Bronchial epithelial cell (primary cell): Measurements from ENCODE around the gene ZC3H12D. TPM values are rescaled to one million over a fixed set of nuclear protein-coding genes. Genes with fewer than 3 reads are reported as not detected.

Source experiments
- DNase-seq: peaks from one replicate; pipeline ENCODE4 v3.0.0-alpha.2; 2010; ENCODE audit warnings: low read depth
- FAIRE-seq: peaks from 2 replicates; lab custom pipeline; 2011; peaks lifted over from hg19 to GRCh38; lab: Jason Lieb, UNC
- H3K27me3 ChIP-seq: 2 replicates; pipeline ENCODE4 v1.5.1; 2011; ENCODE audit warnings: low read length; ENCODE audit not compliant: control insufficient read depth, insufficient read depth
- H3K36me3 ChIP-seq: 2 replicates; pipeline ENCODE4 v1.5.1; 2011; ENCODE audit warnings: low read length; ENCODE audit not compliant: control insufficient read depth, insufficient read depth
- H3K4me3 ChIP-seq: 2 replicates; pipeline ENCODE4 v1.5.1; 2011; ENCODE audit warnings: mild to moderate bottlenecking, low read depth, low read length, control low read depth
- CTCF ChIP-seq: IDR thresholded peaks from 2 replicates; pipeline ENCODE4 v1.5.1; 2011; ENCODE audit warnings: mild to moderate bottlenecking, moderate library complexity, low read length, control low read depth, inconsistent platforms; ENCODE audit not compliant: insufficient read depth, severe bottlenecking
- total RNA-seq: library from RNA; depleted of rRNA; stranded (reverse); fragments of >200 nt; gene quantifications from 2 replicates; pipeline ENCODE4 v1.2.1, GENCODE V29; 2014

Gene ZC3H12D
- total RNA-seq, 1 donor from 2014 or later, result under 0.01 TPM

GRCh38 chr6:149397384-149397783 lies 87.4 kb downstream of the ZC3H12D start:
- peaks cover 7% of the 10 kb centered on the region for H3K36me3 ChIP-seq
- no peak overlapping the region for H3K4me3 ChIP-seq
- no peaks in the 10 kb centered on the region for H3K27me3 ChIP-seq
- no peak for TF ChIP-seq CTCF
- FAIRE-seq, result no peak
- DNase-seq, result no peak

Other genes starting within 250 kb of the ZC3H12D start
- 20.5 and 25.1 TPM in 2 replicates for gene TAB2, start 167.3 kb downstream of the ZC3H12D start, total RNA-seq
- 0.79 and 1.2 TPM in 2 replicates for gene SUMO4, start 84.8 kb downstream of the ZC3H12D start, total RNA-seq
- 19.7 and 26.2 TPM in 2 replicates for gene PPIL4, start 61.0 kb upstream of the ZC3H12D start, total RNA-seq
- gene GINM1, start 81.4 kb upstream of the ZC3H12D start, total RNA-seq, result 30.8 and 41.2 TPM in 2 replicates
- 30.0 and 37.6 TPM in 2 replicates for gene KATNA1, start 163.7 kb upstream of the ZC3H12D start, total RNA-seq
- gene LATS1, start 233.1 kb upstream of the ZC3H12D start, total RNA-seq, result 6.3 and 6.8 TPM in 2 replicates